Activated T-cell treated with anti-CD3 and anti-CD28 coated beads for 1 hour (primary cell): Measurements from ENCODE around the gene MS4A14.
"Not testable (repeated sequence)": the region's sequence is repeated elsewhere in the genome, so short reads cannot be mapped to it uniquely, and the experiment has no call there.

Source experiments
- DNase-seq: peaks from one replicate; pipeline ENCODE4 v3.0.0-alpha.2; 2020; ENCODE audit warnings: low read depth

MS4A14 gene

DNA sequence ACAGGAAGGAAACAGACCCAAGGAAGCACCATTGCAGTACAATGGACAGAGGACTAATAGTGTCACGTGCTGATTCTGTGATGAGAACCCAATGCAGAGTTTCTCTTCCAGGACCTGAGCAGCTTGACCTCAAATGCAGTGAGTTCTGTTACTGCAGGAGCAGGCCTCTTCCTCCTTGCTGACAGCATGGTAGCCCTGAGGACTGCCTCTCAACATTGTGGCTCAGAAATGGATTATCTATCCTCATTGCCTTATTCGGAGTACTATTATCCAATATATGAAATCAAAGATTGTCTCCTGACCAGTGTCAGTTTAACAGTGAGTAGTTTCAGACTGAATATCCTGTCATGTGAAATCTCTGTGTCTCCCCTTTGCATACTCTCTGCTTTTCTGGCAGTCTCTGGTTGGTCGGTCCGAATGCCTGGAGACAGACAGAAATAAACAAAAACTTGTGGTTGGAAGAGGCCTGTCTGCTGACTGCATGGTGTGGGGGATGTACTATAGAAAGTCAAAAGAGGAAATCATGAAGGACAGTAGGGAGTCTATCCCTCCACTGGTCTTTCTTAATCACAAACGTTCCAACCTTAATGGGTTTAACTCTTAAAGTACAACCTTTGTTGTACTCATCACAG, 6.9 kb upstream of the MS4A14 start:
- DNase-seq: no peak

DNA sequence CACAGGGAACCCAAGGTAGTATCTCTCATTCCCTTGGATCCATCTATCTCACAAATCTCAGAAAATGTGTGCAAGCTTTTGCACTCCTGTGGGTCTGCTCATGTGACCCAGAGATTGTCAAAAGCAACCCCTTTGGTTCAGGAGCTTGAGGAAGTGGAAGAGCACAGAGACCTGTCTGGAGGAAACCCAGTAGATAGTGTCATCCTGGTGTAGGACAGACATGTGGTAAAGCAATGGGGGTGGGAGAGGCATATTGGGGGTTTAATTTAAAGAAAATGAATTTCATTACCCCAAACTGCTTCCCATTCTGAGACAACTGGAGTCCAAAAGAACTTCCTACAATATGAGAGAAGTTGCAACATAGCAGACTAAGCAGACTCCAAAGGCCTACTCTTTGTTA, 5.8 kb upstream of the MS4A14 start:
- DNase-seq: no peak

DNA sequence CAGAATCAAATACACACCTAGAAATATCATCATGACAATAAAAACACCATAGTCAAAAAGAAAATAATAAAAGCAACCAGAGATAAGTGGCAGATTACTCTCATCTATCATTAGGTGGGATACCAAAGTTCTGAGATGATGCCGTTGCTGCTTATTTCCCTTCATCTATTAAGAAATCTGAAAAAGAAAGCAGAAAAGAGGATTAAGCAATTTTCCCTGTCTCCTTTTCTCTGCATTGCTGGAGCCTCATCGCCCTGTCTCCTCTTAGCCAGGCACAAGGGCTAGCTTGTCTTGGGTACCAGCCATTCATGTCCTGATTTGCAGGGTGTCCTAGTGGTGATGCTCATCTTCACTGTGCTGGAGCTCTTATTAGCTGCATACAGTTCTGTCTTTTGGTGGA, 3.9 kb upstream of the MS4A14 start:
- no peak for DNase-seq

DNA sequence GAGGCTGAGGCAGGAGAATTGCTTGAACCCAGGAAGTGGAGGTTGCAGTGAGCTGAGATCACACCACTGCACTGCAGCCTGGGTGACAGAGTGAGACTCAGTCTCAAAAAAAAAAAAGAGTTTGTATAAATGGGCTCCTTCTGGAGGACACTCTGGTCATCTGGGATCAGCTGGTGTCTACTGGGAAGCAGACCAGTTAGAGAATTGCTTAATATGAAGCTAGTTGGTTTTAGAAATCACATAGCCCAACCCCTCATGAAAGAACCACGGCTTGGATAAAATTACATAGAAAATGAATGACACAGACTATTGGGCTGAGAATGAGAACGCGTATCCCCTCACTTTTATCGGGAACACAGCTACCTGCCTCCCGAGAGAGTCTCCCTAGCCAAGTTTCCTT, 3.2 kb upstream of the MS4A14 start:
- no peak for DNase-seq

DNA sequence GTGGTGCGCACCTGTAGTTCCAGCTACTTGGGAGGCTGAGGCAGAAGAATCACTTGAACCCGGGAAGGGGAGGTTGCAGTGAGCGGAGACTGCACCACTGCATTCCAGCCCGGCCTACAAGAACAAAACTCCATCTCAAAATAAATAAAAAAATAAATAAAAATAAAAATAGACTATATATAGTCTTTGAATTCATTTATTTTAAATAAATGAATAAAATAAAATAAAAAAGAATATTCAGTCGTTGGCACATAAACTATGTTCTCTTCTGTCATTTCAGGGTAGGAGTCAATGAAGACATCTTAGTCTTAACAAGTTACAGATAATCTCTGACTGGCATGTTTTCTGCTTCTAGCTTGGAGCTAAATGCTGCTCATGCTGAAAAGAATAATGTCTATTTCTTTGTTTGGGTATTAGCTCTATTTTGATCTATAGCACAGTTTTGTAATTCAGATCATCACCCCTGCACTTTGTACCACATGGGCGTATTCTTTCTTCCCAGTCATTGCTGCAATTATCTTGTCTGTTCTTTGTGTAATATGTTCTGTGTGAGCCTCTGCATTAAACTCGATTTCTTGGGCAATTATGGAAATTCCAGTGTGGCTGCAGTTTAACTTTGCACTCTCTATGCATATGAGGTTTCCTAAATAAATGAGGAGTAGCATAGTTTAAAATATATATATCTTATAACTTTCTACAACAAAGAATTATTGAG, 1.4 kb upstream of the MS4A14 start:
- DNase-seq: no peak

DNA sequence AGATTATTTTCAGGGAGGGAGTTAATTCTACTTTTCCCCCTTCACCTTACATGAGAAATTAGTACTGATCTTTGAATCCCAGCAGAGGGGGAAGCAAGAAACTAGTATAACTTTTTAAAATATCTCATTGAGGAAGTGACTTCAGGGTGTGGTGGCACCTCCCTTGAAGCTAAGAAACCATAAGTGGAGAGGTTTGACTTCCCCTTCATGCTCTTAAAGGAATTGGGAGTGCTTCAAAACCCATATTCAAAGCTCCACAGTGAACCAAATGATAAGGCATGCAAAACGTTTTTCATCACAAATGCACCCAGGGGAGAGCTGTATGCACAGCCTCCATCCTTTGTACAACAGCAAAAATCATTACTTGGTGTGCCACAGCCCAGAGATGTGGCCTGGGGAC, 540 bp downstream of the MS4A14 start:
- no peak for DNase-seq

DNA sequence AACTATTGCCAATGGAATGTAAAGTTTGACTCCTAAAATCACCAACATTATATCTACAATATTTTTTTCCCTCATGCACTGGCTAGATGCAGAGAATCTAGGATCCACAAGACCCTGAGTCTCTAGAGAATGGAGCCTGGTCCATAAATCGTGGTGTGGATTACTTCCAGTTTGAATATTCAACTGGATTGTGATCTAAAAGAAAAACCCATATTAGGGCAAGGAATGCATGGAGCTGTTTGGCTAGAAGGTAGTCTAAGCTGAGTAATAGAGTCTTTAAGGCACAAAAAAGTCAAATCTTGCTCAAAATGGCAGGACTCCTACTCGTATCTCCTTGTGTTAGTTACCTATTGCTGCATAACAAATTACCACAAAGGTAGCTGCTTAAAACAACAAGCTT, 23.8 kb downstream of the MS4A14 start:
- no peak for DNase-seq

DNA sequence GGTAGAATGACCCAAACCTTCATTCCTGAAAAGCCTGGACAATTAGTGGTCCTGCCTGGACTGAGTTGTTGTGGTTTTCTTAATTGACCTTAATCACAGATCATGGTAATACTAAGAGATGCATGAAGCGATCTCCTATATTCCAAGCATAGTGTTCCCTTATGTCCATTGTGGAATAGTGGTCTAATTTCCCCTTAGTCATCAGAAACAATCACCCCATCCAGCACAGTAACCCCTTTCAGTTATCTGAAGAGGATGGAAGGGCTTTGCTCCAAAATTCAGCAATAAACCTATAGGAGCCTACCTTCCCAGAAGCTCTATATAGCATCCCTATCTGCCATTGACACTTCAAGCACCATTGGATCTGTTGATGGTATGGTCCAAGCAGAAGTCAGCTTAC, 26.4 kb downstream of the MS4A14 start:
- no peak for DNase-seq

DNA sequence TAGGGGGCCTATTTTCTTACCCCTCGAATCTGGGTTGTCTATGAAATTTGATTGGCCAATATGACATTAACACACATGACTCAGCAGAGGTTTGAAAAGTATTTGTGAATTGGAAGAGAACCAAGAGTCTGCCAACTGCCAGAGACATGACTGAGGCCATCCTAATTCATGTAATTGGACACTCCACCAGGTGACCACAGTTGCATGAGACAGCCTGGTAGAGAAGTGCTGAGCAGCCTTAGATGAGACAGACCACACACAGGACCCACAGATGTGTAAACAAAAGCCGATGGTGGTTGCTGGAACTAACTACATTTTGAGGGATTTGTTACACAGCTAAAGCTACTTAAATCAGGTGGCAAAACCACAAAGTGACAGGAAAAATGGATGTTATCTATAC, 32.3 kb downstream of the MS4A14 start:
- DNase-seq: no peak

DNA sequence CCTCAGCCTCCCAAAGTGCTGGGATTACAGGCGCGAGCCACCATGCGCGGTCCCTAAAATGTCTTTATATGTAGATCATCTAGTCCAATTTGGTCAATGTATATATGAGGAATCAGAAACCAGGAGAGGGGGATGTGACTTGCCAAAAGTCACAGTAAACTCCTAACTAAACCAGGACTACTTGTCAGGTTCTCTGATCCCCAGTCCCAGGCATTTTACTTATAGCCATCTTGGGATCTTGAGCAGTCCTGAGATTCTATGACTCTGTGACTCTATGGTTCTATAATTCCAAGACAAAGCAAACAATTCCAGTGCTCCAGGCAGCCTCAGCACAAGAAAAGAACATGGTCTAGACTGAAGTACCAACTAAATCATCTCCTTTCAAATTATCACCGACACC, 33.0 kb downstream of the MS4A14 start, which contains the start of gene MS4A5:
MS4A5 (plus strand) TSS at position 301 of the 400 bp plus-strand sequence. CDS start 103 bp downstream, outside the sequence.
- no peak for DNase-seq

DNA sequence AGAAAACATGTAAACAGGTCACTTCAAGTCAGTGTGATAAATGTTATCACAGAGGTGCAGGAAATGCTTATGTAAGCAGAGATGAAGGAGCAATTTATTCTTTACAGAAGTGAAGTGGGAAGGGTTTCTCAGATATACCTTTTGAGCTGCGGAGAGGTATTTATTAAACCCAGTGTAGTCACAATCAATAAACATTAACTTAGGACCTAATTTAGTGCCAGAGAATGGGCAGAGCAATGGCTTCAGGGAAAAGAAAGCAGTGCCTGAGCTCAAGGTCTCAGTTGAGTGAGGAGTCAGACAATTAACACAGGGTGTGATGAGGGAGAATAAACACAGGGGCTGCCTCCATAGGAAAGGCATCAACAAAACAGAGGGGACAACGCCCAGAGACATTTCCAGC, 35.0 kb downstream of the MS4A14 start:
- no peak for DNase-seq

DNA sequence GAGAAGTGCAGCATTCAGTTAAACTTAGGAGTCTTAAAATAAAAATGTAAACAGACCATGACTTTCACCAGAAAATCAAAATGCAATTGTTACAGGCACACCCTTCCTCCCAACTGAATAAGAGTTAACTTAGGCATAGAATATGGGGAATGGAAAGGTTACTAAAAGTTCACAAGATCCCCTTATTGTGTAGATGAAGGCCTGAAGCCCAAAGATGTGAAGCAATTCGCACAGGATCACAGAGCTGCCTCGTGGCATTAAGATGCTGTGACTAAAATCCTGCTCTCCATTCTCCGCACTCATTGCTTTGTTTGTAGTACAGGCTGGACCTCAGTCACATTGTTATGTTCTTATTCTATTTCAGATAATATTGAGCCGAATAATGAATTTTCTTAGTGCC, 37.1 kb downstream of the MS4A14 start:
- DNase-seq: no peak

DNA sequence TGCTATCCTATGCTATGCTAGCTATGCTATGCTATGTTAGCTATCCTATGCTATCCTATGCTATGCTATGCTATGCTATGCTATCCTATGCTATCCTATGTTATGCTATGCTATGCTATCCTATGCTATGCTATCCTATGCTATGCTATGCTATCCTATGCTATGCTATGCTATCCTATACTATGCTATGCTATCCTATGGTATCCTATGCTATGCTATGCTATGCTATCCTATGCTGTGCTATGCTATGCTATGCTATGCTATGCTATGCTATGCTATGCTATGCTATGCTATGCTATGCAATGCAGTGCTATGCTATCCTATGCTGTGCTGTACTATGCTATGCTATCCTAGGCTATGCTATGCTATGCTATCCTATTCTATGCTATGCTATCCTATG, 50.8 kb downstream of the MS4A14 start:
- no peak for DNase-seq

DNA sequence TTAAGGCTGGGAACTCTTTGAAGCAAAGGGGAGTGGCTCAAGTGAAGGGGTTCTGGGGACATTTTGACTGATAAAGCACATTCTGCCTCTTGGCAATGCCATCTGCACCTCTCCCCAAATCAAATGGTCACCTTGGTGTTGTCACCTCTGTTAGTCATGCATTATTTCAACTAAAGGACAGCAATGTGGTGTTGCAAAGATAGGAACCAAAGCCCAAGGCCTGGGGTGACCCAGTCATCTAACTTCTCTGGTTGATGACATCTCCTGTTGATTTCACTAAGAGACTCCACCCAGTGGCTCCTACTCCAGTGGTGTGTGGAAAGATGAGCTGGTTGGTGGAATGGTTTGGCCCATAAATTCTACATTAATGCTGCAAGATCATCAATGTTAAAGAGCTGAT, 51.6 kb downstream of the MS4A14 start:
- no peak for DNase-seq

DNA sequence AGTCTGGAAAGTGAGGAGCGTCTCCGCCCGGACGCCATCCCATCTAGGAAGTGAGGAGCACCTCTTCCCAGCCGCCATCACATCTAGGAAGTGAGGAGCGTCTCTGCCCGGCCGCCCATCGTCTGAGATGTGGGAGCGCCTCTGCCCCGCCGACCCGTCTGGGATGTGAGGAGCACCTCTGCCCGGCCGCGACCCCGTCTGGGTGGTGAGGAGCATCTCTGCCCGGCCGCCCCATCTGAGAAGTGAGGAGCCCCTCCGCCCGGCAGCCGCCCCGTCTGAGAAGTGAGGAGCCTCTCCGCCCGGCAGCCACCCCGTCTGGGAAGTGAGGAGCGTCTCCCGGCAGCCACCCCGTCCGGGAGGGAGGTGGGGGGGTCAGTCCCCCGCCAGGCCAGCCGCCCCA, 54.9 kb downstream of the MS4A14 start:
- not testable (repeated sequence) for DNase-seq

DNA sequence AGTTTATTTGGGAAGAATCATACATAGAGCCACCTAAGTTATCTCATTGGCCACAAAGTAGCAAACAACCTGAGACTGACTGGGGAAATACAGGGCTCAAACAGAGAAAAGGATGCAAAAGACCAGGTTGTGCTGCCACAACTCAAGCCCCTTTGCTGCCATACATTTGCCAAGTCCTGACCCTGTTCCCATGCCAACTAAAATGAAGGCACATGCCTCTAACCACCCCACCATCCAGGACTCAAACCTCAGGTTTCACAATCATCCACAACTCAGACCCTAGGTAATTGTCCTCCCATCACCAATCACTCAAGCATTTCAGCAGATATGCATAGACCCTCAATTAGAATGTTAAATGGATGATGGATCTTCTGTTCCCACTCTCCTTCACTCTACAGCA, 58.0 kb downstream of the MS4A14 start:
- no peak for DNase-seq

DNA sequence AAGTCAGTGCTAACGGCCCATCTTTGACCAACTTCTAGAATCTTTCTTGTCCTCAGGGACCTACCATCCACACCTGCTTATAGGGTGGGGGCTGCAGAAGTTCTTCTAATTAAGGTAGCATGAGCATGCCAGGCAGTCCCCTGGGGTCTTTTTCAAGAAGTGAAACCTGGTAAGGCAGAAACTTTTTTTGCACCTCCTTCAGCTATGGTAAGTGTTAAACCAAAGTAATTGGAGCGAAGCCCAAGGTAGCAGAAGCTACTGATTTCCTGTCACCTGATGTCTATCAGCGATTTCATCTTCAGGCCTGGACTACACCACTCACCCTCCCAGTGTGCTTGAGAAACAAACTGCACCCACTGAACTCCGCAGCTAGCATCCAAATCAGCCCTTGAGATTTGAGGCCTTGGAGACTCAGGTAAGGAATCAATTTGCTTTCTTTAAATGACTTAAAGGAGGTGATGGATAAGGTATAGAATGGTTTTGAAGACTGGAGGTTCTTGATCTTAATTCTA, 59.3 kb downstream of the MS4A14 start, which contains the start of gene MS4A1:
MS4A1 (plus strand) TSS at position 317 of the 512 bp plus-strand sequence. CDS start 6,528 bp downstream, outside the sequence.
- DNase-seq: no peak

DNA sequence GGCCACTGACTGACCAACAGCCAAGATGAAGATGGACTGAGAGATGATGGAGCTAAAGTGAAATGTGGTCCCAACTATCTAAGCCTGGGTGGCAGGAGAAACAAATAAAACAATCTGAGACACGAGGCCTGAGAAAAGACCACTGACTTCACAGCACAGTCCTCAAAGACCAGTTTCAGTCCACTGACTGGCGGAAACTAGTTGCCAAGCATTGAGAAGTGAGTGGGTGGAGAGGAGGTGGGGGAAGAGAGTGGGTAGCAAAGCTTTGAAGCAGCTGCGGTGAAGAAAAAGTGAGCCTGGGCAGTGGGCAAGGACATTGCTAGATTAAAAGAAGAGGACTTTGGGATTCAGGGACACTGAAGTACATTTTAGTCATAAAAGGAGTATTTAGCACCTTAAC, 61.3 kb downstream of the MS4A14 start:
- no peak for DNase-seq

DNA sequence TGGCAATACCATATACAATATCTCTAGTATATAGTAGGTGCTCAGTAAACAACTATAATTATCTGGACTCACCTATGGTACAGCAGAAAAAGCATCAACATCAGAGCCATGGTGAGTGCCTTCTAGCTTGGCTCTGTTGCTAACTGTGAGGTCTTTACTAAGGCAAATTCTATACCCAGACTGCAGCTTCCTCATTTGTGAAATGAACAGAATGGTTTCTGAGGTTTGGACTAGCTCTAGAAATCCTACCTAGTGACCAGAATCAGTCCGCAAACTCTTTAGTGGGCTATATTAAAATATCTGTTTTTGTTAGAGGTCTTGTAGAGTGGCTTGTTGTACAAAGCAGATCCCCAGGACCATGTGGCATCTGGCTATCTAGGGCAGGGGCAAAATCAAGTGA, 63.1 kb downstream of the MS4A14 start:
- no peak for DNase-seq
